DLD1 (cell line): ENCODE measurements around the gene STKLD1.
"Not testable (repeated sequence)": the region's sequence is repeated elsewhere in the genome, so short reads cannot be mapped to it uniquely, and the experiment has no call there.

Source experiments
- in situ Hi-C: cut with HindIII; loops from 2 replicates; pipeline ENCODE4 v1.10.0; 2017; ENCODE audit warnings: low sequenced_read_pairs

The STKLD1 gene

DNA sequence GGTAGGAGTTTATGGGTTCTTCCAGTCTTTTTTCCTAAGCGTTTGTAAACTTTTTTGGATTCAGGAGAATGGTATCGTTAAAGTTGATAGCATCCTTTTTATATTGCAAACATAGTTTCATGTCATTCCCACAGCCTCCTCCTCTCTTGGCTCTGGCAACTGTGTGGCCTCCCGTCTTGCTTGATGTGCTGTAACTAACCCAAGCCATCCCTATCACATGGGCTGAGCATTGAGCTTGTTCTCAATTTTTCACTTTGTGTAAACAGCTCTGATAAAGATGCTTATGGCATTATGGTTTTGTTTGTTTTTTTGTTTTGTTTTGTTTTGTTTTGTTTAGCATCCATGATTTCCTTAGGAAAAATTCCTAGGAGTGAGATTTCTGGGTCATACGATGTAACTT lies 4.6 kb downstream of the STKLD1 start:
- in situ Hi-C loops: no loop called here

DNA sequence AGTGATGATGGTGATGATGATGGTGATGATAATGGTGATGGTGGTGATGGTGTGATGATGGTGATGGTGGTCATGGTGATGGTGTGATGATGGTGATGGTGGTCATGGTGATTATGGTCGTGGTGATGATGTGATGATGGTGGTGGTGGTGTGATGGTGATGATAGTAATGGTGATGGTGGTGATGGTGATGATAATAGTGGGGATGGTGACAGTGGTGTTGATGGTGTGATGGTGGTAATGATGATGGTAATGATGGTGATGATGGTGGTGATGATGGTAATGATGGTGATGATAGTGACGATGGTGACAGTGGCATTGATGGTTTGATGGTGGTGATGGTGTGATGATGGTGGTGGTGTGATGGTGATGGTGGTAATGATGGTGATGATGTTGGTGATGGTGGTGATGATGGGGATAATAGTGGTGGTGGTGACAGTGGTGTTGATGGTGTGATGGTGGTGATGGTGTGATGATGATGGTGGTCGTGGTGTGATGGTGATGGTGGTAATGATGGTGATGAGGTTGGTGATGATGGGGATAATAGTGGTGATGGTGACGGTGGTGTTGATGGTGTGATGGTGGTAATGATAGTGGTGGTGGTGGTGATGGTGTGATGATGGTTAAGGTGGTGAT lies 6.5 kb downstream of the STKLD1 start:
- in situ Hi-C loops: no loop called here

DNA sequence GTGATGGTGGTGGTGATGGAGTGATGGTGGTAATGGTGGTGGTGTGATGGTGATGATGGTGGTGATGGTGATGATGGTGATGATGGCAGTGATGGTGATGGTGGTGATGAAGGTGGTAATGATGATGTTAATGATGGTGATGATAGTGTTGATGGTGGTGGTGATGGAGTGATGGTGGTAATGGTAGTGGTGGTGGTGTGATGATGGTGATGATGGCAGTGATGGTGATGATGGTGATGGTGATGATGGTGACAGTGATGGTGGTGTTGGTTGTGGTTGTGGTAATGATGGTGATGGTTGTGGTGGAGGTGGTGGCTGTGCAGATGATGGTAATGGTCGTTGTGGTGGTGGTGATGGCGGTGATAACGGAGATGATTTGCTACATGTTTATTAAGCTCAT lies 7.3 kb downstream of the STKLD1 start:
- in situ Hi-C loops: no loop called here

DNA sequence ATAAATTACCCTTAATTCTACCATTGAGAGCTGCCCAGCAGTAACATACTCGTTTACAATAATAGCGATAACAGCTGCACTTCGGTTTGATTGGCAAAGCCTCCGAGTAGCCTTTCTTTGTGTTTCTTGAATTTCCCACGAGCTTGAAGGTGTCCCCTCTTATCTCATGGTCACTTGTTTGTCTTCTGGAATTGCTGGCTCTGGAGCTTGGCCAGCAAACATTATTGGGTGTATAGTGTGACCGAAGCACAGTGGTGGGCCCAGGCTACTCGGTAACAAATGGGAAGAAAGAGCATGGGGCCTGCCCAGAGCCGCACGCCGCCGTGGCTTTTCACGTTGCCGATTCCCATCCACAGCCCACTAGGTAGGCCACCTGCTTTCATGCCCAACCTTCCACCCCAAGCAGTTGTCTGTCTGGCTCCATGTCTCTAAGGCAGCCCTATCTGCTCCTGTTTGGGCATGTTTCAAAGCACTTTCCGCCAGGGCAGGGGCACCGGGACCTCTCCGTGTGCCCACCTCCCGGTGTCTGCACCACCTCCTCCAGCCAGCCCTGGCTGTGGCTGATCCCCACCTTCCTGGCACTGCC lies 8.7 kb downstream of the STKLD1 start:
- in situ Hi-C loops: no loop called here

GRCh38 chr9:133385452-133385851 lies 9.3 kb downstream of the STKLD1 start:
- in situ Hi-C loops: no loop called here

- in situ Hi-C loops: no loop called here
Observed at GRCh38 chr9:133386338-133386737, 10.2 kb downstream of the STKLD1 start.

- in situ Hi-C loops: no loop called here
Observed at GRCh38 chr9:133387680-133388079, 11.5 kb downstream of the STKLD1 start.

- in situ Hi-C loops: no loop called here
Observed at GRCh38 chr9:133389025-133389557, 12.9 kb downstream of the STKLD1 start.

- in situ Hi-C loops: no loop called here
Observed at GRCh38 chr9:133389562-133389961, 13.4 kb downstream of the STKLD1 start.

- in situ Hi-C loops: no loop called here
Observed at GRCh38 chr9:133390713-133391112, 14.5 kb downstream of the STKLD1 start.

DNA sequence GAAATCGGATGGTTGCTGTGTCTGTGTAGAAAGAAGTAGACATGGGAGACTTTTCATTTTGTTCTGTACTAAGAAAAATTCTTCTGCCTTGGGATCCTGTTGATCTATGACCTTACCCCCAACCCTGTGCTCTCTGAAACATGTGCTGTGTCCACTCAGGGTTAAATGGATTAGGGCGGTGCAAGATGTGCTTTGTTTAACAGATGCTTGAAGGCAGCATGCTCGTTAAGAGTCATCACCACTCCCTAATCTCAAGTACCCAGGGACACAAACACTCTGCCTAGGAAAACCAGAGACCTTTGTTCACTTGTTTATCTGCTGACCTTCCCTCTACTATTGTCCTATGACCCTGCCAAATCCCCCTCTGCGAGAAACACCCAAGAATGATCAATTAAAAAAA lies 15.3 kb downstream of the STKLD1 start:
- in situ Hi-C loops: not testable (repeated sequence)

GRCh38 chr9:133392308-133392707 lies 16.1 kb downstream of the STKLD1 start:
- in situ Hi-C loops: not testable (repeated sequence)

- in situ Hi-C loops: no loop called here
Observed at GRCh38 chr9:133393399-133393798, 17.2 kb downstream of the STKLD1 start.

DNA sequence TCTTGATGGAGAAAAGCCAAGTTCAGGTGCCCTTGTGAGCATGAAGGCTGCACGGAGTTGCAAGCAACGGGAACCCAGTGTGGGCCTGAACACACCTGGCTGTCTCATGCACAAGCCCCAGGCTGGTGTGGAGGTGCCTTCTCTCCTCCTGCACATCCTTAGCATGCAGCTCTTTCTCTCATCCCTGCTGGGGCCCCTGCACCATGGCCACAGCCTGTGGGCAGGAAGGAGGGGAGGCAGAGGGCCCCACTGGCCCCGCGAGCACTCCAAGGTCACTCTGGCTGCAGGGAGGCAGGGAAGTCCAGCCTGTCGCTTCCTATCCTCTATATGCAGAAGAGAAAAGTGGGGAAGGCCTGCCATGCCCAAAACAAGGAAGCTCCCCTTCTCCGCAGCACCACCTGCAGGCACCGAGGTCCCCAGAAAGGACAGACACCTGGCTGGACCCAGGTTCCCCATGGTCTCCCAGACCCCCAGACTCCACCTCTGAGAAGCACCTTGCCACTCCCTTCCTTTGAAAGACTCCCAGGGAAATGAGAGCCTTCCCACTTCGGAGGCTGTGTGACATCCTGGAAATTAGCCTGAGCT lies 18.6 kb downstream of the STKLD1 start:
- in situ Hi-C loops: no loop called here

DNA sequence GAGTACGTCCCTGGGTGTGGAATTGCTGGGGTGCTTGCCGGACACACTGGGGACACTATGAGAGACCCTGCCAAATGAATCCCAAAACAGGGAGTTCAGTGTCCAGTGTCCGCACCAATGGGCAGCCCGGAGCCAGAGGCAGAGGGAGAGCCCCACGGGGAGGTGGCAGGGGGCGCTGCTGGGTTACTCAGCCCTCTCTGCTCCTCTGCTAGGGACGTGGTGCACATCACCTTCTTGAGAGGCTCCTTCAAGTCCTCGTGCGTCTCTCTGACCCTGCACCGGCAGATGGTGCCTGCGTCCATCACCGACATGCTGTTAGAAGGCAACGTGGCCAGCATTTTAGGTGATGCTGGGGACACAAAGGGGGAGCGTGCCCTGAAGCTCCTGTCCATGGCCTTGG lies 20.8 kb downstream of the STKLD1 start:
- in situ Hi-C loops: no loop called here

- in situ Hi-C loops: no loop called here
Observed at GRCh38 chr9:133397370-133397769, 21.2 kb downstream of the STKLD1 start.

DNA sequence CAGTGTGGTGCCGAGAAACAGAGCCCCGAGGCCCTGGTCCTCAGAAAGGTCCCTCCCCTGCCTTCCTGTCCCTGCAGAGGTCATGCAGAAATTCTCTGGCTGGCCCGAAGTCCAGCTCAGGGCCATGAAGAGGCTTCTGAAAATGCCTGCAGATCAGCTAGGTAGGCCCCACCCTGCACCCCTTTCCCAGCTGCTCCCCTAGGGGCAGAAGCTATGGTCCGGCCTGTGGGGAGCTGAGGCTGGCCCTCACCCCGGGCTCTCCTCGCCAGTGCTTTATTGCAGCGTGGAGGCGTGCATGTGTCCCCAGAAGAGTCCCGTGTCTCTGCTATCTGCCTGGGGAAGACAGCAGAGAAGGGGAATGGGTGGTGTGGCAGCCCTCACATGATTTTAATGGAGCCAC lies 21.7 kb downstream of the STKLD1 start:
- in situ Hi-C loops: no loop called here

- in situ Hi-C loops: no loop called here
Observed at GRCh38 chr9:133400292-133400691, 24.1 kb downstream of the STKLD1 start.

GRCh38 chr9:133401588-133401987 lies 25.4 kb downstream of the STKLD1 start:
- in situ Hi-C loops: no loop called here

GRCh38 chr9:133402689-133403088 lies 26.5 kb downstream of the STKLD1 start:
- in situ Hi-C loops: no loop called here

DNA sequence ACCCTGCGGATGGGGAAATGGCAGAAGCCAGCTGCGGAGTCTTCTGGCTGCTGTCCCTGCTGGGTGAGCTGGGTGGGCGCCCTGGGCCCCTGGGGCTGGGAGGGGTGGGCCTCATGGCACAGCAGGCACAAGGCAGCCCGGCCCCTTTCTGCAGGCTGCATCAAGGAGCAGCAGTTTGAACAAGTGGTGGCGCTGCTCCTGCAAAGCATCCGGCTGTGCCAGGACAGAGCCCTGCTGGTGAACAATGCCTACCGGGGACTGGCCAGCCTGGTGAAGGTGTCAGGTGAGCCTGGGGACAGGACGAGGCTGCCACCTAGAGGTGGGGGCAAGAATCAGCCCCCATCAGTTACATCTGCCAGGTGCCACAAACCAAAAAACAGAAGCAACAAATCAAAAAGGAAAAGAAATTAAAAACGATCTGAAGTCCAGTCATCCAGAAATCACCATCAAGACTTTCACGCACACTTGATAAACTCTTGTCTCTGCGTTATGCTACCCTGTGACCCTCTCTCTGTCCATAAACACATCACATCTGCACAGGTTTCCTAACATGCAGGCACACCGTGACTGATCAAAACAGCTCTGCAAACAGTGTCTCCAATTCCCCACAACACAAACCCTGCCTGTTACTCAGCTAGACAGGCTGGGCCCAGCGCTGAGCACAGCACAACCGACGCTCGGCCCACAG lies 27.7 kb downstream of the STKLD1 start:
- in situ Hi-C loops: no loop called here
